ENCODE measurements around the gene BMP8B.
"Not testable (repeated sequence)": the region's sequence is repeated elsewhere in the genome, so short reads cannot be mapped to it uniquely, and the experiment has no call there.

The BMP8B gene

GRCh38 chr1:39788758-39789570, at the start of gene BMP8B:
Gene BMP8B (minus strand): TSS chr1:39788865. CDS start chr1:39788485, 380 bp downstream.
- ATAC-seq (peak; percentile 74), DNase-seq (peak; percentile 54)

GRCh38 chr1:39836595-39837110, 48.0 kb upstream of the BMP8B start:
- no peak for DNase-seq
- no peak for ATAC-seq

GRCh38 chr1:39835935-39836594, 47.4 kb upstream of the BMP8B start:
- ATAC-seq (no peak), DNase-seq (no peak)

- DNase-seq: no peak
- ATAC-seq: no peak
Measured at GRCh38 chr1:39835110-39835509, 46.4 kb upstream of the BMP8B start.

GRCh38 chr1:39833621-39834385, 45.1 kb upstream of the BMP8B start:
- no peak for ATAC-seq
- no peak for DNase-seq

GRCh38 chr1:39833121-39833520, 44.5 kb upstream of the BMP8B start:
- ATAC-seq (no peak), DNase-seq (no peak)

GRCh38 chr1:39832294-39832693, 43.6 kb upstream of the BMP8B start:
- ATAC-seq: no peak
- DNase-seq: no peak

GRCh38 chr1:39829791-39830533, 41.3 kb upstream of the BMP8B start:
- no peak for ATAC-seq

GRCh38 chr1:39828734-39829133, 40.1 kb upstream of the BMP8B start:
- ATAC-seq: no peak
- no peak for DNase-seq

More at GRCh38 chr1:39829791-39830533, 41.3 kb upstream of the BMP8B start:
- DNase-seq: no peak

- DNase-seq: not testable (repeated sequence)
Measured at GRCh38 chr1:39828255-39828654, 39.6 kb upstream of the BMP8B start.

GRCh38 chr1:39827201-39827600, 38.5 kb upstream of the BMP8B start:
- ATAC-seq (no peak), DNase-seq (no peak)

More at GRCh38 chr1:39828255-39828654, 39.6 kb upstream of the BMP8B start:
- ATAC-seq: not testable (repeated sequence)

GRCh38 chr1:39826583-39826982, 37.9 kb upstream of the BMP8B start:
- DNase-seq (no peak), ATAC-seq (no peak)

- no peak for ATAC-seq
- DNase-seq: no peak
Measured at GRCh38 chr1:39825432-39825941, 36.8 kb upstream of the BMP8B start.

GRCh38 chr1:39823450-39823849, 34.8 kb upstream of the BMP8B start:
- not testable (repeated sequence) for ATAC-seq

GRCh38 chr1:39822146-39822545, 33.5 kb upstream of the BMP8B start:
- no peak for DNase-seq
- no peak for ATAC-seq

More at GRCh38 chr1:39823450-39823849, 34.8 kb upstream of the BMP8B start:
- DNase-seq: not testable (repeated sequence)

- no peak for DNase-seq
- ATAC-seq: no peak
Measured at GRCh38 chr1:39819091-39819812, 30.6 kb upstream of the BMP8B start.

- ATAC-seq: no peak
- DNase-seq: no peak
Measured at GRCh38 chr1:39818482-39818881, 29.8 kb upstream of the BMP8B start.

GRCh38 chr1:39817091-39817932, 28.6 kb upstream of the BMP8B start:
- DNase-seq (peak; percentile 55), ATAC-seq (peak; percentile 51)

GRCh38 chr1:39816415-39817090, 27.9 kb upstream of the BMP8B start:
- DNase-seq (peak; percentile 67), ATAC-seq (peak; percentile 82)

Measured in stimulated activated naive CD8-positive, alpha-beta T cell treated with anti-CD3 and anti-CD28 coated beads, Interleukin-15, Interleukin-2, amounts not matched to agents 100 U/mL and 50 U/mL, for 24 hours (primary cell).